HepG2 (cell line): ENCODE results near the gene CUL5. TPM values are rescaled to one million over a fixed set of nuclear protein-coding genes. Genes with fewer than 3 reads are reported as not detected.

Source experiments
- ELF4 ChIP-seq: sonication (generic); formaldehyde crosslinking; IDR thresholded peaks from 2 replicates; pipeline ENCODE4 v1.5.0; 2020; ENCODE audit warnings: missing genetic modification reagents, mild to moderate bottlenecking, moderate library complexity, borderline replicate concordance
- GLMP ChIP-seq: sonication (generic); formaldehyde crosslinking; IDR thresholded peaks from 2 replicates; pipeline ENCODE4 v1.9.0; 2021; ENCODE audit warnings: missing genetic modification reagents, mild to moderate bottlenecking, borderline replicate concordance
- IKZF5 ChIP-seq: IDR thresholded peaks from 2 replicates; pipeline ENCODE4 v1.6.1; 2018; ENCODE audit warnings: missing genetic modification reagents, mild to moderate bottlenecking, missing compliant biosample characterization
- IRF1 ChIP-seq: sonication (generic); formaldehyde crosslinking; IDR thresholded peaks from 2 replicates; pipeline ENCODE4 v1.4.0; 2020; ENCODE audit warnings: low read depth, mild to moderate bottlenecking, missing genetic modification reagents
- ISX ChIP-seq: sonication (generic); formaldehyde crosslinking; conservative IDR thresholded peaks from 2 replicates; pipeline ENCODE4 v1.5.0; 2020; ENCODE audit warnings: missing genetic modification reagents
- MAFF ChIP-seq: IDR thresholded peaks from 2 replicates; pipeline ENCODE4 v1.6.1; 2011; ENCODE audit warnings: low read depth, low read length, improper control_type of control experiment
- NCOR1 ChIP-seq: fragments of 200-600 bp; sonication (generic); IDR thresholded peaks from 2 replicates; pipeline ENCODE4 v1.7.0; 2017; ENCODE audit warnings: antibody characterized with exemption, low read length, borderline replicate concordance
- NR1H2 ChIP-seq: sonication (generic); formaldehyde crosslinking; IDR thresholded peaks from 2 replicates; pipeline ENCODE4 v1.8.1; 2022; ENCODE audit warnings: low read depth, missing genetic modification reagents, borderline replicate concordance
- NRL ChIP-seq: sonication (generic); formaldehyde crosslinking; IDR thresholded peaks from 2 replicates; pipeline ENCODE4 v1.5.0; 2020; ENCODE audit warnings: missing genetic modification reagents, mild to moderate bottlenecking, moderate library complexity, borderline replicate concordance
- PAF1 ChIP-seq: IDR thresholded peaks from 2 replicates; pipeline ENCODE4 v1.6.1; 2016; ENCODE audit warnings: missing genetic modification reagents, missing compliant biosample characterization
- PPARG ChIP-seq: conservative IDR thresholded peaks from 2 replicates; pipeline ENCODE4 v1.6.1; 2016; ENCODE audit warnings: missing biosample characterization, missing genetic modification reagents
- WIZ ChIP-seq: sonication (generic); formaldehyde crosslinking; IDR thresholded peaks from 2 replicates; pipeline ENCODE4 v1.5.1; 2020; ENCODE audit warnings: mild to moderate bottlenecking, missing genetic modification reagents
- ZFP36L1 ChIP-seq: sonication (generic); formaldehyde crosslinking; IDR thresholded peaks from 2 replicates; pipeline ENCODE4 v1.8.0; 2022; ENCODE audit warnings: mild to moderate bottlenecking, missing genetic modification reagents, moderate library complexity
- ZNF446 ChIP-seq: sonication (generic); formaldehyde crosslinking; IDR thresholded peaks from 2 replicates; pipeline ENCODE4 v1.5.0; 2020; ENCODE audit warnings: mild to moderate bottlenecking, missing genetic modification reagents
- ZNF512B ChIP-seq: sonication (generic); formaldehyde crosslinking; IDR thresholded peaks from 2 replicates; pipeline ENCODE4 v1.5.1; 2020; ENCODE audit warnings: missing genetic modification reagents, mild to moderate bottlenecking, borderline replicate concordance
- ZNF530 ChIP-seq: sonication (generic); formaldehyde crosslinking; IDR thresholded peaks from 2 replicates; pipeline ENCODE4 v1.5.0; 2020; ENCODE audit warnings: low read depth, mild to moderate bottlenecking, missing genetic modification reagents
- polyA plus RNA-seq, 8 experiments: library from polyadenylated mRNA; depleted of rRNA in 3 of 8; stranded (reverse) in 7 of 8; unstranded in 1 of 8; fragments of >200 nt; fragmentation: Illumina TruSeq in 4 of 8; extraction: Trizol in 4 of 8; gene quantifications; 2 replicates each; pipeline versions ENCODE4 v1.2.1 to v1.2.3, GENCODE V29; 2011 to 2016; ENCODE audit warnings: low read depth in 4 of 8, missing spikeins in 1 of 8, mixed read lengths in 1 of 8; ENCODE audit not compliant: insufficient read depth in 1 of 8
- total RNA-seq, 5 experiments: library from RNA; depleted of rRNA; stranded (reverse); fragments of >200 nt; fragmentation: Illumina TruSeq; extraction: Trizol; gene quantifications; 2 replicates each; pipeline ENCODE4 v1.2.3, GENCODE V29; 2016; ENCODE audit warnings: low read depth in 1 of 5

Gene CUL5
- total and polyA plus RNA-seq, 2 of the 13 experiments (the other 11 are each of a cell fraction or from before 2014, with no cell fraction given), result 7.0 to 24.7 TPM

GRCh38 chr11:108121274-108122155 lies 112.8 kb downstream of the CUL5 start, which contains the start of gene ACAT1 (continued):
- no peak for TF ChIP-seq ZNF512B (CRISPR knock-in tag)
- TF ChIP-seq GLMP (CRISPR knock-in tag), result no peak
- peak; percentile 39; the same call in 1 of the 2 replicates for TF ChIP-seq PPARG
- no peak for TF ChIP-seq ISX (CRISPR knock-in tag)
- TF ChIP-seq ELF4, result no peak; the same call in 1 of the 2 replicates
- TF ChIP-seq ZNF446, result no peak; the same call in 1 of the 2 replicates
- TF ChIP-seq ZFP36L1 (CRISPR knock-in tag), result 0 out of 2 replicates have a peak, but pooled peaks have one; percentile 61
- TF ChIP-seq ZNF530 (CRISPR knock-in tag), result no peak
- TF ChIP-seq PAF1 (CRISPR knock-in tag), result no peak
- TF ChIP-seq WIZ (CRISPR knock-in tag), result 0 out of 2 replicates have a peak, but pooled peaks have one; percentile 84
- no peak for TF ChIP-seq NR1H2 (CRISPR knock-in tag)
- peak; percentile 94 for TF ChIP-seq NRL
- TF ChIP-seq NCOR1, result 0 out of 2 replicates have a peak, but pooled peaks have one; percentile 45
- TF ChIP-seq MAFF, result no peak
- TF ChIP-seq IKZF5 (CRISPR knock-in tag), result peak; percentile 45; the same call in 1 of the 2 replicates
- TF ChIP-seq IRF1 (CRISPR knock-in tag), result no peak
- TF ChIP-seq, all 625 proteins: peak for 242
